Neural crest cell (in vitro differentiated cells): ENCODE data around the gene DLGAP4. TPM values are rescaled to one million over a fixed set of nuclear protein-coding genes. Genes with fewer than 3 reads are reported as not detected.

Experiments used
- DNase-seq: peaks from one replicate; pipeline ENCODE4 v3.0.0; 2021; ENCODE audit warnings: low read depth, mixed read lengths, low spot score
- H3K27ac Mint-ChIP-seq: one replicate; pipeline ENCODE4 v1.8.0; 2021; ENCODE audit warnings: mild to moderate bottlenecking, mixed read lengths; ENCODE audit not compliant: unreplicated experiment
- H3K27me3 Mint-ChIP-seq: 2 replicates; pipeline ENCODE4 v1.8.0; 2021; ENCODE audit warnings: low read depth, mild to moderate bottlenecking, mixed read lengths
- H3K36me3 Mint-ChIP-seq: 2 replicates; pipeline ENCODE4 v1.8.0; 2021; ENCODE audit warnings: low read depth, mild to moderate bottlenecking, mixed read lengths
- H3K4me1 Mint-ChIP-seq: 2 replicates; pipeline ENCODE4 v1.8.0; 2021; ENCODE audit warnings: mixed read lengths
- H3K4me3 Mint-ChIP-seq: one replicate; pipeline ENCODE4 v1.8.0; 2021; ENCODE audit warnings: mild to moderate bottlenecking, mixed read lengths
- H3K9me3 Mint-ChIP-seq: 2 replicates; pipeline ENCODE4 v1.8.0; 2021; ENCODE audit warnings: mixed read lengths
- total RNA-seq: library from RNA; stranded (reverse); gene quantifications from 2 replicates; pipeline ENCODE4 v1.2.1, GENCODE V29; 2021
- TF ChIP-seq, protein P1 (sequence below): fragments of 200-600 bp; sonication (generic); conservative IDR thresholded peaks from 2 replicates; pipeline ENCODE4 v1.5.0; 2021; ENCODE audit warnings: antibody characterized with exemption, mild to moderate bottlenecking

The DLGAP4 gene
- total RNA-seq, 1 donor from 2014 or later = 95.6 TPM

- no peak overlapping the region for H3K4me3 Mint-ChIP-seq
- peaks cover 17% of the 10 kb centered on the region for H3K27me3 Mint-ChIP-seq
- no peak for DNase-seq
- no peaks in the 10 kb centered on the region for H3K9me3 Mint-ChIP-seq
- H3K27ac Mint-ChIP-seq = no peak overlapping the region
- TF ChIP-seq, protein P1, sequence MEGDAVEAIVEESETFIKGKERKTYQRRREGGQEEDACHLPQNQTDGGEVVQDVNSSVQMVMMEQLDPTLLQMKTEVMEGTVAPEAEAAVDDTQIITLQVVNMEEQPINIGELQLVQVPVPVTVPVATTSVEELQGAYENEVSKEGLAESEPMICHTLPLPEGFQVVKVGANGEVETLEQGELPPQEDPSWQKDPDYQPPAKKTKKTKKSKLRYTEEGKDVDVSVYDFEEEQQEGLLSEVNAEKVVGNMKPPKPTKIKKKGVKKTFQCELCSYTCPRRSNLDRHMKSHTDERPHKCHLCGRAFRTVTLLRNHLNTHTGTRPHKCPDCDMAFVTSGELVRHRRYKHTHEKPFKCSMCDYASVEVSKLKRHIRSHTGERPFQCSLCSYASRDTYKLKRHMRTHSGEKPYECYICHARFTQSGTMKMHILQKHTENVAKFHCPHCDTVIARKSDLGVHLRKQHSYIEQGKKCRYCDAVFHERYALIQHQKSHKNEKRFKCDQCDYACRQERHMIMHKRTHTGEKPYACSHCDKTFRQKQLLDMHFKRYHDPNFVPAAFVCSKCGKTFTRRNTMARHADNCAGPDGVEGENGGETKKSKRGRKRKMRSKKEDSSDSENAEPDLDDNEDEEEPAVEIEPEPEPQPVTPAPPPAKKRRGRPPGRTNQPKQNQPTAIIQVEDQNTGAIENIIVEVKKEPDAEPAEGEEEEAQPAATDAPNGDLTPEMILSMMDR = no peak
- H3K4me1 Mint-ChIP-seq = no peaks in the 10 kb centered on the region
- peaks cover 2% of the 10 kb centered on the region for H3K36me3 Mint-ChIP-seq
These were observed 11.5 kb downstream of the DLGAP4 start for GRCh38 chr20:36317675-36318074.

DNA sequence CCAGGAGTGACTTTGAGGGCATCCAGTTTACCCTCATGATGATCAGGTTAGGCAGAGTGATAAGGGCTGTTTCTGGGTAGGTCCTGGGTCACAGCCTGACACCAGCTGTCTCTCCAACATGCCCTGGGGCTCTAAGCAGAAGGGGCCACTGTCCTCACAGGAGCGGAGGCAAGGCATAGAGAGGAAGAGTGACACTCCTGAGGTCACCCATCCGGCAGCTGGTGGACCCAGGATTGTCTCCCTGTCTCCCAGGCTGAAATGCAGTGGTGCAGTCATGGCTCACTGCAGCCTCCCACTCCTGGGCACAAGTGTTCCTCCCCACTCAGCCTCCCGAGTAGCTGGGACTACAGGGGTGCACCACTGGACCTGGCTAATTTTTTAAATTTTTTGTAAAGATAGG lies 12.0 kb downstream of the DLGAP4 start:
- no peaks in the 10 kb centered on the region for H3K4me1 Mint-ChIP-seq
- no peaks in the 10 kb centered on the region for H3K9me3 Mint-ChIP-seq
- peaks cover 2% of the 10 kb centered on the region for H3K36me3 Mint-ChIP-seq
- DNase-seq = no peak
- TF ChIP-seq, protein P1 = no peak
- H3K27ac Mint-ChIP-seq = no peak overlapping the region
- H3K4me3 Mint-ChIP-seq = no peak overlapping the region
- H3K27me3 Mint-ChIP-seq = peaks cover 17% of the 10 kb centered on the region

DNA sequence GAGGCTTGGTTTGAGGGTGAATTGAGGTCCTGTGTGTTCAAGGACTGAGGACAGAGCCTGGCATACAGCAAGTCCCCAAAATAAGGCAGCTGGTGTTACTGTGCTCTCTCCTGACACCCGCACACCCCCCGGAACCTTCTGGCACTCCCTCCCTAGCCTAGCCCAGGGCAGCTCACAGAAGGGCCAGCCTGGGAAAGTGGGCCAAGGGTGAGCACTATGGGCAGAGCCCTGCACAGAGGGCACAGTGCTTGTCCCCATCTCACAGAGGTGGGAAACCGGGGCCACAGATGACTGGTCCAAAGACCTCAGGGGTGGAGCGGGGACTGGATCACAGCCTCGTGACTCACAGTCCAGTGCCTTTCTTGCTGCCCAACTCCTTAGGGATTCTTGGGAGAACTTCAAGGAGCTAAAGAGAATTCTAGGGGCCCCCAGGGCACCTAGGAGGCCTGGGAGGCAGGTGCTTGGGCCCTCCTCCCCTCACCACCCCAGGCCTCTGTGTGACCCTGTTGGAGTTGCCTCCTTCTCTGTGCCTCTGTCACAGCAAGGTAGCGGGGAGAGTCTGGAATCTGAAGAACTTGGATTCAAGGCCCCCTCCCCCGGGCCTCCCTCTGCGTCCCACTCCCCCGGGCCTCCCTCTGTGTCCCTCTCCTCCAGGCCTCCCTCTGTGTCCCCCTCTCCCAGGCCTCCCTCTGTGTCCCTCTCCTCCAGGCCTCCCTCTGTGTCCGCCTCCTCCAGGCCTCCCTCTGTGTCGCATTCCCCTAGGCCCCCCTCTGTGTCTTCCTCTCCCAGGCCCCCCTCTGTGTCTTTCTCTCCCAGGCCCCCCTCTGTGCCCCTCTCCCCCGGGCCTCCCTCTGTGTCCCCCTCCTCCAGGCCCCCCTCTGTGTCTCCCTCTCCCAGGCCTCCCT lies 13.5 kb downstream of the DLGAP4 start:
- TF ChIP-seq, protein P1 = no peak
- peaks cover 2% of the 10 kb centered on the region for H3K9me3 Mint-ChIP-seq
- no peaks in the 10 kb centered on the region for H3K4me1 Mint-ChIP-seq
- DNase-seq = no peak
- H3K4me3 Mint-ChIP-seq = no peak overlapping the region
- H3K27me3 Mint-ChIP-seq = peaks cover 27% of the 10 kb centered on the region
- H3K27ac Mint-ChIP-seq = no peak overlapping the region
- H3K36me3 Mint-ChIP-seq = peaks cover 2% of the 10 kb centered on the region

GRCh38 chr20:36320261-36320897 lies 14.2 kb downstream of the DLGAP4 start:
- Mint-ChIP-seq H3K27me3 (peaks cover 26% of the 10 kb centered on the region), H3K36me3 (peaks cover 2% of the 10 kb centered on the region), H3K27ac (no peak overlapping the region), H3K9me3 (peaks cover 5% of the 10 kb centered on the region), H3K4me3 (no peak overlapping the region), H3K4me1 (no peaks in the 10 kb centered on the region)
- DNase-seq = no peak
- TF ChIP-seq, protein P1 = no peak

DNA sequence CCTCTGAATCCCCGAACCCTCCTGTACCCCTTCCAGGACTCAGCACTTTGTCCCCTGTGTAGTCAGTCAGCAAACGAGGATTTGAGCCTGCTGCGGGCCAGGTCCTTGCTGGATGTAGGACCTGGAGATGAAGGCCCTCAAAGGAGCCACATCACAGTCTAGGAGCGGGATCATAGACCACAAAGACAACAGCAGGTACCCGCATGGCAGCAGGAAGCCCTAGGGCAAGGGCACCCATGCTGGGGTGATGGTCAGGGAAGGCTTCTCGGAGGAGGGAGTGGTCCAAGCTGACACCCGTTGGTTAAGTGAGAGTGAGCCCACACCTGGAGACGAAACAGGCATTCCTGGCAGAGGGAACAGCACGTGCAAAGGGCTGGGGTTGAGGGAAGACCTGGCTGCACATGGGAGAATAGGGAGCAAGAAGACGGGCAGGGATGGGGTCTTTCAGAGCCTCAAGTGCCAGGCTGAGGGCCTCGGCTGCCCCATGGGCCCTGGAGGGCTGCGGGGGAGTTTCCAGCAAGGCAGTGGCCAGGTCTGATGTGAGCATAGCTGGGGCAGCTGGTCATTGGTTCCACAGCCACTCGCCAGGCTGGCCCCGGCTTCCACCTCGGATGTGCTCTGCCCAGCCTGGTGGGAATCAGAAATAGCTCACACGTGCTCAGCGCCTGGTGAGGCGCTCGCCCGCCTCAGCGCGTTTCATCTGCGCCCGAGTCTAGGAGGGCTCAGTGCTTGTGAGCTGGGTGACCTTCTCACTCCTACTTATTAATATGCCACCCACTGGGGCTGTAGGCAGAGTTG lies 15.0 kb downstream of the DLGAP4 start:
- peaks cover 5% of the 10 kb centered on the region for H3K9me3 Mint-ChIP-seq
- no peak overlapping the region for H3K27ac Mint-ChIP-seq
- H3K36me3 Mint-ChIP-seq = peaks cover 3% of the 10 kb centered on the region
- H3K27me3 Mint-ChIP-seq = peaks cover 28% of the 10 kb centered on the region
- no peak for DNase-seq
- TF ChIP-seq, protein P1 = no peak
- no peak overlapping the region for H3K4me3 Mint-ChIP-seq
- no peaks in the 10 kb centered on the region for H3K4me1 Mint-ChIP-seq
